DMS114 treated with DMSO at 0.1 percent for 48 hours (cell line): Measurements from ENCODE around the gene GTF3A.
"Not testable (repeated sequence)": the region's sequence is repeated elsewhere in the genome, so short reads cannot be mapped to it uniquely, and the experiment has no call there.

ENCODE experiments used
- DNase-seq: peaks from one replicate; lab custom pipeline; 2025; ENCODE audit not compliant: unreplicated experiment; lab: John Stamatoyannopoulos, UW

GTF3A gene

GRCh38 chr13:27424246-27425157, at the start of gene GTF3A:
Gene GTF3A (plus strand): TSS chr13:27424619.
- peak; percentile 59 for DNase-seq

GRCh38 chr13:27374650-27375049, 49.8 kb upstream of the GTF3A start:
- DNase-seq, result peak; percentile 75

DNA sequence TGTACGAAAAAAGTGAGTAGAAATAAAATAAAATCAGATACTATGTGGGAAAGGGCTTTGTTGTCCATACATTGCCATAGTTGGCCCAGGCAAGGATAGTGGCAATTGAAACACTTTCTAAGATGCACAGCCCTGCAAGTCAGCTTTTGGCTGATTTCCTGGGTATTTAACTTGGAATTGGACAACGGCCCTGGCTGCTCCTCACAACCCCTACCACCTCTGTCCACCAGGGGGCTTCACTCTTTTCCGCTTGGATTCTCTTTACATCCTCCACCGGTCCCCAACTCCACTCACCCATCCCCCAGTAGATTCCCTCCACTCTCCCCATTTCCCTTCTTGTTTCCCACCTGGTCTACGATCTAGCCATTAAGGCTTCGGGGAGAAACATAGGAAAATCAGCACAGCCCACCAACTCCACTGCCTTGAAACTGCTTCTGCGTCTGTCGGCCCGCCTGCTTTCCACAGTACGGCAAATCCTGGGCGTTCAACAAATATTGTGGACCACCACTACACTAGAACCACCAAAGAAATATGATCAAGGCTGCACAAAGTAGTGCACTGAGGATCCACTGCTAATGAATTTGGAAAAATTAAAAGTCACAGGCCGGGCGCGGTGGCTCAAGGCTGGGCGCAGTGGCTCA, 48.6 kb upstream of the GTF3A start:
- peak; percentile 9 for DNase-seq

DNA sequence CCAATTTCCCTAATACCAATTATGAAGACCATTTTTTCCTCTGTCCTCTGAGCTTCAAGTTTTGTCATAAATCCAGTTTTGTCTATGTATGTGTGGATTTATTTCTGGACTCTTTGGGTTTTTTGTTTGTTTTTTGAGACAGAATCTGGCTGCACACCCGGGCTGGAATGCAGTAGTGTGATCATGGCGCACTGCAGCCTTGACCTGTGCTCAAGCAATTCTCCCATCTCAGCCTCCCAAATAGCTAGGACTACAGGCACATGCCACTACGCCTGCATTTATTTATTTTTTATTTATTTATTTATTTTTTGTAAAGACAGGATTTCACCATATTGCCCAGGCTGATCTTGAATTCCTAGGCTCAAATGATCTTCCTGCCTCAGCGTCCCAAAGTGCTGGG, 45.3 kb upstream of the GTF3A start:
- no peak for DNase-seq

DNA sequence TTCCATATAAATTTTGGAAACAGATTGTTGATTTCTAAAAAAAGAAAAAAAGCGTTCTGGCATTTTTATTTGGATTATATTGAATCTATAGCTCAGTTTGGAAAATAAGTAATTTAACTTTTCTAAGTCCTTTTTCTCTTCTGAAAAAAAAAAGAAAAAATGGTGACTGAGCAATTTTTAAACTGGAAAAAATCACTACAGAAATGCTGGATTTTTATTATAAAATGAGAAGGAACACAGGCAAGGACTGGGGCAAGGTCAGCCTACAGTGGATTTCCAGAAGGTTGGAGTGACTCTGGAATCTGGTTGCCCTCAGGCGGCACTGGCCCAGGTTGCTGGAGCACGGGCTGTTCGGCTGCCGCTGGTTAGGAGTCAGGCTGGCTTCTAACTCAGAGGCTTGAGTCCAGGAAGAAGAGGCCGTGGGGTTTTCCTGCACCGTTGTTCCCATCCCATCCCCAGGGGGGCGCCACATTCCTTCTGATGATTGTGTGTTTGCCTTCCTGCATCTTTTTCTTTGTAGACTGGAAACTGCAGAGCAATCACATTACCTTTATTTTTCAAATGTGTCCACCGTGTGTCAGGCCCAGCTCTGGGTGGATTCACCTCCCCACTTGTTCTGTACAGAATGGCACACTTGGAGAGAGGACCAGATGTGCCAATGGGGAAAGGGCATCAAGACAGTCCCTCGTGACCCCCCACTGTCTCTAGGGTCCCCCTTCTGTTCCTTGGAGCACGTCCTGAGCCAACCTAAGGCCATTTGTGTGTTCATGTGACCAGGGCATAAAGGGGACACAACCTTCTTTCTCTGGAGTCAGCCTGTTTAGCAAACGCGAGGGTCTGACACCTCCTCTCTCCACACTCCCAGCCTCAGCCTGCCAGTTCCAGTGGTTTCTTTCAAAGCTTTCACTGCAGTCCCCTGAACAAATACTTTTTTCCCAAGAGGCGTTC, 44.5 kb upstream of the GTF3A start:
- peak; percentile 5 for DNase-seq

DNA sequence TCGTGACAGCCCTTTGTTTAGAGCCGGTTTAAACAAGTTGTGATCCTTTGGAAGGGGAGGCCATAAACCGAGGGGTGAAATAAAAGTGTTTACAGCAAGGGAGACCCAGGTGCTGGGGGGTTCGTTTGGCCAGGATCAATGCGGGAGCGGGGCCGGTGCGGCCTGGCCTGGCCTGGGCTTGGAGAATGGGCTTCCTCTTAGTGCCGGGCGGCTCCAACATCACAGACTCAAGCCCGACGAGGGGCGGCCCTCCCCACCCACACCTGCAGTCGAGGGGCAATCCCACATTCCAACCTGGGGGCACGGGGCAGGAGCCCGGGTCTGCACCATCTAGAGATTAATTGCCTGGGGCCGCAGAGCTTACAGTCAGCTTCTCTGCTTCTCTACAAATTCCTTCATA, 42.8 kb upstream of the GTF3A start:
- no peak for DNase-seq

- DNase-seq, result no peak
Observed at GRCh38 chr13:27383104-27383921, 41.1 kb upstream of the GTF3A start.

DNA sequence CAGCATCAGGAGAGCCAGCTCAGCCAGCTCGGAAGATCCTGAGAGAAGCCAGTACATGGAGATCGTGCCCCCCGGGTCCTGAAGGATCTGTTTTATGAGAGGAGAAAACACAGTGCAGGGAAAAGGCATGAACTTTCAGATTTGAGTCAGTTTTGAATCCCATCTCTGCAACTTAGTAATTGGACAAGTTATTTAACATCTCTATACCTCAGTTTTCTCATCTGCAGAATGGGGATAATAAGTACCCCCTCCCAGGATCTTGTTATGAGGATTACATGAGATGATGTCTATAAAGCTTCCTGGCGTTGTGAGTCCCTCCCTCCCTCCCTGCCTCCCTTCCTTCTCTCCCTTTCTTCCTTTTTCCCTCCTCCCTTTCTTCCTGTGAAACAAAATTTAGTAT, 40.1 kb upstream of the GTF3A start:
- DNase-seq, result no peak

DNA sequence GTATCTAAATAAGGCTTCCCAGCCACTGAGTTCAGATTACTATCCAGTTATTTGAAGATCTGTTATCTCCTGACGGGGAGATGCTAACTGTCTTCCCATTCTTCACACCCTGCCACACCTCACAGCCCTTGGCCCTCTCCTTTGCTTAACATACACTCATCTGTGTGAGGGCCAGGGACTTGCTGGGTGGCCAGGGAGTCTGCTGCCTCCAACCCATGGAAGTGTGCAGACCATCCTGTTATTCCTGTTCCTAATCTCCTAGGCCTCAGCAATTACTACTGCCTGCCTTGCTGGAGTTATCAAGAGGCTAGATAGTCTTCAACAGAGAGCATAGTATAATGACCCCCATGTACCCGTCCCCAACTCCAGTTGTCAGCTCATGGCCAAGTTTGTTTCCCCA, 36.2 kb upstream of the GTF3A start:
- DNase-seq, result no peak

DNA sequence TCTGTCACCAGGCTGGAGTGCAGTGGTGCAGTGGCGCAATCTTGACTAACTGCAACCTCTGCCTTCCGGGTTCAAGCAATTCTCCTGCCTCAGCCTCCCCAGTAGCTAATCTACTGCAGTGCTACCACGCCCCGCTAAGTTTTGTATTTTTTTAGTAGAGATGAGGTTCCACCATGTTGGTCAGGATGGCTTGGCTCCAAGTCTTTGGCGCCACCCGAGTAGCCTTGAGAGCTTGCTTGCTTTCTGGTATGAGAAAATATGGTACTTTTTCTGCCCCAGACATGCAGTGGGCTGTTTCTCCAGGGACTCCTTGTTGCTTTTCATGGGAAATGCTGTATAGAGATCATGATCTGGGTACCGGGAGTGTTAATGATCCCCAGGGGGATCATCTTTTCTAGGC, 34.5 kb upstream of the GTF3A start:
- no peak for DNase-seq

DNA sequence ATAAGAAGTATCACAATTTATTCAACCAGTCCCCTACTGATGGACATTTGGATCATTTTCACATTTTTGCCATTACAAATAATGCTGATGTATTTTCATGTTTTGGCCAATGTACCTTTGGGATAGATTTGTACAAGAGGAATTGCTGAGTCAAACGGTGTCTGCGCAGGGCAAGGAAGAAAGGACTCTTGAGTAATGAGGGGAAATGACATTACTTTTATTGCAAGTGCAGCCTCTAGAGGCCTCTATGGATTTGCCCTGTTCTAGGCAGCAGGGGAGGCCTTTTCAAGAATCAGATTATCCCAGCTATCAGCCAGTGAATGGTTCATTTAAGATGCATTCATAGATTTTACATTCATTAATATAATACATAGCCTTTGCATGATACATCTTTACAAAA, 32.9 kb upstream of the GTF3A start:
- no peak for DNase-seq

DNA sequence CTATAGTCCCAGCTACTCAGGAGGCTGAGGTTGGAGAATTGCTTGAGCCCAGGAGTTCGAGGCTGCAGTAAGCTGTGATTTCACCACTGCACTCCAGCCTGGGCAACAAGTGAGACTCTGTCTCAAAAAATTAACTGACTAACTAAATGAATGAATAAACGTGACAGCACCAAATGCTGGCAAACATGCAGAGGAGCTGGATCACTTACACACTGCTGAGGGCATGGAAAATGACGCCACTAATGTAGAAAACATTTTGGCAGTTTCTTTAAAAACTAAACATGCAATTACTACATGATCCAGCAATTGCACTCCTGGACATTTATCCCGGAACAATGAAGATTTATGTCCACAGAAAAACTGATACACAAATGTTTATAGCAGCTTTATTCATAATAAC, 31.3 kb upstream of the GTF3A start:
- no peak for DNase-seq

DNA sequence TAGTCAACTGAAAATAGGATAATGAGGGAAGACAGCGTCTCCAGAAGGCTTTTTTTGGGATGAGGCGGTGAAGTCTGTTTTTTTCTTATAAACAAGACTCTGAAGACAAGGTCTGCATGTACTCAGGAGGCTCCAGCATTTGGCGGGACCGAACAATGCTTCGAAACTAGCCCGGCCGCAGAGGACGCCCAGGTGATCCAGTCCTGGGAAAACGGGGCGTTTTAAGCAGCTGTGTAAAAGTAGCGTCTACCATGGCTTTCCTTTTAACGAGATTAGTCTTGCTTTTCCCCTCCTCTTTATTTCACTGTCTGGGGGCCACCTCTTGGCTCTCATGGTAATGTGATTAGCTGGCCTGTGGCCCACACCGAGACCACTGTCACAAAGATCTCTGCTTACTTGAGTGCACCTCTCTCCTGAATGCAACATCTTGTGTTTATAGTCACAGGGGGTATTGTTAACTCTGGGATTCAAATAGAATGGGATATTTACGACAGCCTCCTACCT, 29.4 kb upstream of the GTF3A start:
- DNase-seq, result no peak

- DNase-seq, result no peak
Observed at GRCh38 chr13:27396252-27396846, 28.1 kb upstream of the GTF3A start.

DNA sequence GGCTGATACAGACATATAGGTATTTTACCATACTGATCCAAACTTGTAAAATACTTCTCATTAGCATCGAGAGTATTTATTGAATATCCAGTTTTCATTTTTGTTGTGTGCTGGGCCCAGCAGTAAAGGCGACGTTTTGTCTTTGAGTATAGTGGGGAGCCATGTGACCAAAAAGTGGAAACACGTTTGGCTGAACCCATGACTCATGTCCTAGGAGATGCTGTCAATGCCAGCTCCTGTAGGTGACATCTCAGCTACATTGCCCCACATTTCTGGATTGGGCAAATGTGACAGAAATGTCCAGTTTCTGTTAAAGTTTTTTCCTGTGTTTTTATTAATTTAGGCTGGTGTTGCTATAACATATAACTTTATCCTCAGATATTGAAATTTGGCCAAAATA, 26.1 kb upstream of the GTF3A start:
- no peak for DNase-seq

DNA sequence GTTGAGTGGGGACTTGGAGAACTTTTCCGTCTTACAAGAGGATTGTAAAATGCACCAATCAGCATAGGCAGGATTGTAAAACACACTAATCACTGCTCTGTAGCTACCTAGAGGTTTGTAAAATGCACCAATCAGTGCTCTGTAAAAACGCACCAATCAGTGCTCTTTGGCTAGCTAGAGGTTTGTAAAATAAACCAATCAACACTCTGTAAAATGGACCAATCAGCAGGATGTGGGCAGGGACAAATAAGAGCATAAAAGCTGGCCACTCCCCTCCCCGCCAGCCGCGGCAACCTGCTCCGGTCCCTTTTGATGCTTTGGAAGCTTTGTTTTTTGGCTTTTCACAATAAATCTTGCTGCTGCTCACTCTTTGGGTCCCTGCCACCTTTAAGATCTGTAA, 24.0 kb upstream of the GTF3A start:
- DNase-seq, result not testable (repeated sequence)

DNA sequence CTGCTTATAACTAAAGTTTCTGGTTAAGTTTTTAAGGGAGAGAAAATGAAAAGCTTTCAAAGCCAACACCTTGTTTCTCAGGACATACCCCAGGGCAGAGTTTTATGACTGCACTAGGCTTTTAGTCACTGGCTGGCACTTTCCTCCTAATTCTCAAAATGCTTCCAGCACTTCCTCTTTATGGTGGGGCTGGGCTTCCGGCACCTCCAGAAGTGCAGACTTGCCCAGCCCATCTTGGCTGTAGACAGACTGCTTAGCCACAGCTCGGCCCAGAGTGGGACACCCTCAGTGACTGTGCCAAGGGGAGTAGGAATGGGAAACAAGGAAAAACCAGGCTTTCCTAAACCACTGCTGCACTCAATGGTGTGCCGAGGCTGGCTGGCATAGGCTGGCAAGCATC, 23.2 kb upstream of the GTF3A start:
- no peak for DNase-seq

- DNase-seq, result no peak
Observed at GRCh38 chr13:27403203-27403678, 21.2 kb upstream of the GTF3A start.

- DNase-seq, result no peak
Observed at GRCh38 chr13:27403727-27404385, 20.6 kb upstream of the GTF3A start.
